K562 (cell line): ENCODE data around the gene IFT25.

Source experiments
- CAMTA2 ChIP-seq: fragments of 250-450 bp; sonication (Bioruptor Pico); conservative IDR thresholded peaks from 2 replicates; pipeline ENCODE4 v1.5.1; 2022
- CC2D1A ChIP-seq: fragments of 450-650 bp; IDR thresholded peaks from 2 replicates; pipeline ENCODE4 v1.6.1; 2017; ENCODE audit warnings: mild to moderate bottlenecking
- ESRRA ChIP-seq: fragments of 450-650 bp; IDR thresholded peaks from 2 replicates; pipeline ENCODE4 v1.6.1; 2014; ENCODE audit warnings: low read depth, mild to moderate bottlenecking, moderate library complexity, borderline replicate concordance
- JUN ChIP-seq, 2 experiments: sonication (generic) in 1 of 2; formaldehyde crosslinking in 1 of 2; IDR thresholded peaks; 2 replicates each; pipeline versions ENCODE4 v1.6.1 to v1.8.0; 2012 to 2022; ENCODE audit warnings: borderline replicate concordance in 2 of 2, mild to moderate bottlenecking in 2 of 2, improper control_type of control experiment in 1 of 2, low read depth in 1 of 2, low read length in 1 of 2, missing genetic modification reagents in 1 of 2
- JUND ChIP-seq, 2 experiments: IDR thresholded peaks; 2 replicates in 1 of 2; 3 replicates in 1 of 2; pipeline ENCODE4 v1.6.1; 2011; ENCODE audit warnings: borderline replicate concordance in 2 of 2, low read depth in 2 of 2, low read length in 2 of 2, improper control_type of control experiment in 1 of 2, missing biosample characterization in 1 of 2, missing genetic modification characterization in 1 of 2, missing genetic modification reagents in 1 of 2
- MXI1 ChIP-seq: IDR thresholded peaks from 2 replicates; pipeline ENCODE4 v1.6.1; 2011; ENCODE audit warnings: low read depth, mild to moderate bottlenecking, improper control_type of control experiment, low read length
- NFYB ChIP-seq: IDR thresholded peaks from 2 replicates; pipeline ENCODE4 v1.6.1; 2011; ENCODE audit warnings: mild to moderate bottlenecking, moderate library complexity; ENCODE audit not compliant: insufficient read length; ENCODE audit errors: extremely low read depth
- POLR2AphosphoS2 ChIP-seq: IDR thresholded peaks from 2 replicates; pipeline ENCODE4 v1.6.1; 2012; ENCODE audit warnings: low read length, improper control_type of control experiment
- ZBTB8A ChIP-seq: fragments of 450-650 bp; IDR thresholded peaks from 2 replicates; pipeline ENCODE4 v1.6.1; 2018; ENCODE audit warnings: mild to moderate bottlenecking, moderate library complexity; ENCODE audit not compliant: partially characterized antibody
- ZNF263 ChIP-seq: sonication (generic); formaldehyde crosslinking; IDR thresholded peaks from 2 replicates; pipeline ENCODE4 v1.8.0; 2022; ENCODE audit warnings: mild to moderate bottlenecking, missing genetic modification reagents, borderline replicate concordance
- TF ChIP-seq, protein P1 (sequence below), 2 experiments: fragments of 200-800 bp in 1 of 2; sonication (Bioruptor generic) in 1 of 2; sonication (generic) in 1 of 2; formaldehyde crosslinking in 1 of 2; IDR thresholded peaks in 1 of 2; conservative IDR thresholded peaks in 1 of 2; 2 replicates each; pipeline versions ENCODE4 v1.5.0 to v1.6.1; 2016 to 2020; ENCODE audit warnings: missing compliant biosample characterization in 1 of 2, missing genetic modification characterization in 1 of 2, missing genetic modification reagents in 1 of 2
- TF ChIP-seq, protein P2 (sequence below), 3 experiments: IDR thresholded peaks in 2 of 3; conservative IDR thresholded peaks in 1 of 3; 2 replicates each; pipeline ENCODE4 v1.5.1; 2011 to 2012; ENCODE audit warnings: low read length in 3 of 3, mild to moderate bottlenecking in 3 of 3, control low read depth in 2 of 3, improper control_type of control experiment in 1 of 3, inconsistent platforms in 1 of 3, low read depth in 1 of 3, mixed read lengths in 1 of 3, moderate library complexity in 1 of 3; ENCODE audit not compliant: insufficient read depth in 2 of 3

DNA sequence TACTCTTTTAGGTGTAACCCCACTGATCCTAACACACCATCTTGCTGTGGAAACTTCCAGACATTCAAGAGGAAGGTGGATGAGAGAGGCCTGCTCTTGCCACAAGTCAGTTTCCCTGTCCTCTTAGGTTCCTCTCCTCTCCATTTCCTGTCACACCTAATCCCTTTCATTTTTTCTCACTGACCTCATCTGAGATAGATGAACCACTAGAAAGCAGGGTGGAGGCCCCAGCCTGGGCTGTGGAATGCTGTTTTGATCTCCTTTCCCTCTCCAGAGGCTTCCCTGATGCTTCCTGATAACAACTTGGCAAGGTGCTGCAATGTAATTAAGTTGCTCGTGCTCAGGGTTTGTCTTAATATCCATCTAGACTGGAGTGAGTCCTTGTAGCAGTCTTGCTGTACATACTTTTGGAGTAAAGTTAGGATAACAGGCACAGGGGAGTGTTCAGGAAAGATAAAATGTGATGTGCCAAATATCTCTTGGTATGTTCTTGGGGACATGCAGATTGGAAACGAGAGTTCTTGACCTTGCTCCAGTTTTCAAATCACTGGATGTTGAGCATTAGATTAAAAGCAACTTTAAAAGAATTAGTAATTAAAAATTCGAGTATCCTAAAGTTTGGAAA lies 11.8 kb upstream of the IFT25 start:
- TF ChIP-seq JUN (IDR thresholded peaks at IDR 0.05; ENCODE audit: borderline replicate concordance, low read depth, low read length) (no peak), JUN (CRISPR knock-in tag; IDR thresholded peaks at IDR 0.05; ENCODE audit: borderline replicate concordance) (no peak), ZBTB8A (no peak), ZNF263 (CRISPR knock-in tag) (no peak), POLR2AphosphoS2 (no peak), MXI1 (no peak), JUND (IDR thresholded peaks at IDR 0.05; ENCODE audit: borderline replicate concordance, low read depth, low read length) (0 out of 2 replicates have a peak, but pooled peaks have one; percentile 23), JUND (tag; IDR thresholded peaks at IDR 0.05; ENCODE audit: borderline replicate concordance, low read depth, low read length) (peak; percentile 74; the same call in 2 of the 3 replicates), NFYB (no peak), CC2D1A (no peak), ESRRA (no peak), CAMTA2 (CRISPR knock-in tag) (no peak)
- TF ChIP-seq, protein P1, sequence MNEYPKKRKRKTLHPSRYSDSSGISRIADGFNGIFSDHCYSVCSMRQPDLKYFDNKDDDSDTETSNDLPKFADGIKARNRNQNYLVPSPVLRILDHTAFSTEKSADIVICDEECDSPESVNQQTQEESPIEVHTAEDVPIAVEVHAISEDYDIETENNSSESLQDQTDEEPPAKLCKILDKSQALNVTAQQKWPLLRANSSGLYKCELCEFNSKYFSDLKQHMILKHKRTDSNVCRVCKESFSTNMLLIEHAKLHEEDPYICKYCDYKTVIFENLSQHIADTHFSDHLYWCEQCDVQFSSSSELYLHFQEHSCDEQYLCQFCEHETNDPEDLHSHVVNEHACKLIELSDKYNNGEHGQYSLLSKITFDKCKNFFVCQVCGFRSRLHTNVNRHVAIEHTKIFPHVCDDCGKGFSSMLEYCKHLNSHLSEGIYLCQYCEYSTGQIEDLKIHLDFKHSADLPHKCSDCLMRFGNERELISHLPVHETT (CRISPR knock-in tag; conservative IDR thresholded peaks at IDR 0.05 in 1 of 2, IDR thresholded peaks at IDR 0.05 in 1 of 2) = no peak
- TF ChIP-seq, protein P2, sequence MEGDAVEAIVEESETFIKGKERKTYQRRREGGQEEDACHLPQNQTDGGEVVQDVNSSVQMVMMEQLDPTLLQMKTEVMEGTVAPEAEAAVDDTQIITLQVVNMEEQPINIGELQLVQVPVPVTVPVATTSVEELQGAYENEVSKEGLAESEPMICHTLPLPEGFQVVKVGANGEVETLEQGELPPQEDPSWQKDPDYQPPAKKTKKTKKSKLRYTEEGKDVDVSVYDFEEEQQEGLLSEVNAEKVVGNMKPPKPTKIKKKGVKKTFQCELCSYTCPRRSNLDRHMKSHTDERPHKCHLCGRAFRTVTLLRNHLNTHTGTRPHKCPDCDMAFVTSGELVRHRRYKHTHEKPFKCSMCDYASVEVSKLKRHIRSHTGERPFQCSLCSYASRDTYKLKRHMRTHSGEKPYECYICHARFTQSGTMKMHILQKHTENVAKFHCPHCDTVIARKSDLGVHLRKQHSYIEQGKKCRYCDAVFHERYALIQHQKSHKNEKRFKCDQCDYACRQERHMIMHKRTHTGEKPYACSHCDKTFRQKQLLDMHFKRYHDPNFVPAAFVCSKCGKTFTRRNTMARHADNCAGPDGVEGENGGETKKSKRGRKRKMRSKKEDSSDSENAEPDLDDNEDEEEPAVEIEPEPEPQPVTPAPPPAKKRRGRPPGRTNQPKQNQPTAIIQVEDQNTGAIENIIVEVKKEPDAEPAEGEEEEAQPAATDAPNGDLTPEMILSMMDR (IDR thresholded peaks at IDR 0.05 in 2 of 3, conservative IDR thresholded peaks at IDR 0.05 in 1 of 3; ENCODE audit: insufficient read depth in 2 of 3, low read depth in 1 of 3, low read length in 3 of 3) = no peak
